Measurements from ENCODE around the gene LMAN1L.

The LMAN1L gene

GRCh38 chr15:74794970-74795349 is 17.7 kb upstream of the LMAN1L start:
- Histone ChIP-seq H3K36me3 (ENCODE audit: insufficient read depth, low read length) (no peaks in the 10 kb centered on the region), H3K9ac (ENCODE audit: low read depth, low read length) (no peak overlapping the region), H3K4me1 (ENCODE audit: insufficient read depth, low read length) (peaks cover 12% of the 10 kb centered on the region; the same call in 1 of the 2 replicates), H3K9me3 (ENCODE audit: control insufficient read depth, insufficient read depth, low read length) (no peaks in the 10 kb centered on the region)

DNA sequence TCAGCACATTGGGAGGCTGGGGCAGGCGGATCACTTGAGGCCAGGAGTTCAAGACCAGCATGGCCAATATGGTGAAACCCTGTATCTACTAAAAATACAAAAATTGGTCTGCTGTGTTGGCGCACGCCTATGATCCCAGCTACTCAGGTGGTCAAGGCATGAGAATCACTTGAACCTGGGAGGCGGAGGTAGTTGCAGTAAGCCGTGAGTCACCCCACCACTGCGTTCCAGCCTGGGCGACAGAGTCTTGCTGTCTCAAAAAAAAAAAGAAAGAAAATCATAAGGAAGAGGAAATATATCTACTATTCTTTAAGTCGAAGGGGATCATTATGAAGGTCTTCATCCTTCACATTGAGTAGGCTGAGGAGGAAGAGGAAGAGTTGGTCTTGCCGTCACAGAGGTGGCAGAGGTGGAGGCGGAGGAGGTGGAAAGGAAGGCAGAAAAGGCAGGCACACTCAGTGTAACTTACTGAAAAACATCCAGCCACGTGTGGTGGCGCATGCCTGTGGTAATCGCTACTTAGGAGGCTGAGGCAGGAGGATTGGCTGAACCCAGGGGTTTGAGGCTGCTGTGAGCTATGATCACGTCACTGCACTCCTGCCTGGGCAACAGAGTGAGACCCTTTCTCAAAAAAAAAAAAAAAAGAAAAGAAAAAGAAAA is 16.5 kb upstream of the LMAN1L start:
- Histone ChIP-seq H3K4me1 (ENCODE audit: insufficient read depth, low read length) (peaks cover 13% of the 10 kb centered on the region; the same call in 1 of the 2 replicates), H3K9ac (ENCODE audit: low read depth, low read length) (no peak overlapping the region)

DNA sequence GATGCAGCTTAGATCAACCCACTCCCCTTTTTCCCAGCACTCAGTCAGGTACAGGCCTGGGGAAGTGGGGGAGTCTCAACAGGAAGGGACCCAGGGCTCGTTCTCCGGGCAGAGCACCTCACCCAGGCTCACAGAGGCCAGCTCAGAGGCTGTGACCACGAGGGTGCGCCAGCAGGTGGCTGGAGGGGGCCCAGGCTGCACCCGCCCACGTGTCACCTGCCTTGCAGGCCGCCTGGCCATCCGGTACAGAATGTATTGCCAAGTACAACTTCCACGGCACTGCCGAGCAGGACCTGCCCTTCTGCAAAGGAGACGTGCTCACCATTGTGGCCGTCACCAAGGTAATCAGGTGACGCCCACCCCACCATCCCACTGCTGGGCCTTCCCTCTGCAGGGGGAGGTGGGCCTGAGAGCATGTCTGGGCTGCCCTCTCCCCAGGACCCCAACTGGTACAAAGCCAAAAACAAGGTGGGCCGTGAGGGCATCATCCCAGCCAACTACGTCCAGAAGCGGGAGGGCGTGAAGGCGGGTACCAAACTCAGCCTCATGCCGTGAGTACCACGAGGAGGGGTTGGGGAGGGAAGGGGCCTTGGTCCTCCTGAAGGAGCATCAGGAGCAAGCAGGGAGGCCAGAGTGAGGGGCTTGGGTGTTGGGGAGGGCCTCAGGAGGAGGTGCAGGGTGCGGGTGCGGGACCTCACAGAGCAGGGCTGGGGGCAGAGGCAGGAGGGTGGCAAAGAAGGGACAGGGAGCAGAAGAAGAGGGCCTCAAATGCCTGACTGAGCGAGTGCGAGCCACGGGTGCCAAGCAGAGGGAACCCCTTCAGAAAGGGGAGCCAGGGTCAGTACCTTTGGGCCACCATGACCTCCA is 14.0 kb upstream of the LMAN1L start:
- H3K9ac ChIP-seq (ENCODE audit: low read depth, low read length) = no peak overlapping the region
- peaks cover 5% of the 10 kb centered on the region; the same call in 1 of the 2 replicates for H3K4me1 ChIP-seq (ENCODE audit: insufficient read depth, low read length)
- no peaks in the 10 kb centered on the region for H3K9me3 ChIP-seq (ENCODE audit: control insufficient read depth, insufficient read depth, low read length)
- no peaks in the 10 kb centered on the region for H3K36me3 ChIP-seq (ENCODE audit: insufficient read depth, low read length)

More for the DNA sequence above, 16.5 kb upstream of the LMAN1L start:
- no peaks in the 10 kb centered on the region for H3K9me3 ChIP-seq (ENCODE audit: control insufficient read depth, insufficient read depth, low read length)
- H3K36me3 ChIP-seq (ENCODE audit: insufficient read depth, low read length) = no peaks in the 10 kb centered on the region

- no peak overlapping the region for H3K9ac ChIP-seq (ENCODE audit: low read depth, low read length)
- peaks cover 5% of the 10 kb centered on the region; the same call in 1 of the 2 replicates for H3K36me3 ChIP-seq (ENCODE audit: insufficient read depth, low read length)
- H3K4me1 ChIP-seq (ENCODE audit: insufficient read depth, low read length) = peaks cover 5% of the 10 kb centered on the region; the same call in 1 of the 2 replicates
- no peaks in the 10 kb centered on the region for H3K9me3 ChIP-seq (ENCODE audit: control insufficient read depth, insufficient read depth, low read length)
Measured at GRCh38 chr15:74799255-74799855, 13.3 kb upstream of the LMAN1L start.

- Histone ChIP-seq H3K4me1 (ENCODE audit: insufficient read depth, low read length) (peaks cover 5% of the 10 kb centered on the region; the same call in 1 of the 2 replicates), H3K36me3 (ENCODE audit: insufficient read depth, low read length) (peaks cover 5% of the 10 kb centered on the region; the same call in 1 of the 2 replicates), H3K9me3 (ENCODE audit: control insufficient read depth, insufficient read depth, low read length) (no peaks in the 10 kb centered on the region), H3K9ac (ENCODE audit: low read depth, low read length) (no peak overlapping the region)
Measured at GRCh38 chr15:74799856-74800558, 12.6 kb upstream of the LMAN1L start.

DNA sequence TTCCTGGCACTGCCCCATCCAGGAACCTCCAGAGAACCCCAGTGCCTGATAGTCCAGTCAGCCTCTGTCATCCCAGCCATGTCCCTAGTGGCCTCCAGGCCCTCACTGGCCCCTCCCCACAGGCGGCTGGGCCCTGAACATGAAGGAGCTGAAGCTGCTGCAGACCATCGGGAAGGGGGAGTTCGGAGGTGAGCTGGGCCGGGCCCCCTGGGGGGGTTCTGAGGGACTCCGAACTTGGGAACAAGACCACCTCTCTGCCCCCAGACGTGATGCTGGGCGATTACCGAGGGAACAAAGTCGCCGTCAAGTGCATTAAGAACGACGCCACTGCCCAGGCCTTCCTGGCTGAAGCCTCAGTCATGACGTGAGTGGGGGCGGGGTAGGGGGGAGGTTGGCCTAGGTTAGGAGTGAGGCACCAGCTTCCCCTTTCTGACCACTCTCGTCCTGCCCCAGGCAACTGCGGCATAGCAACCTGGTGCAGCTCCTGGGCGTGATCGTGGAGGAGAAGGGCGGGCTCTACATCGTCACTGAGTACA is 12.0 kb upstream of the LMAN1L start:
- H3K9me3 ChIP-seq (ENCODE audit: control insufficient read depth, insufficient read depth, low read length) = no peaks in the 10 kb centered on the region
- no peak overlapping the region for H3K9ac ChIP-seq (ENCODE audit: low read depth, low read length)
- peaks cover 5% of the 10 kb centered on the region; the same call in 1 of the 2 replicates for H3K4me1 ChIP-seq (ENCODE audit: insufficient read depth, low read length)
- peaks cover 5% of the 10 kb centered on the region; the same call in 1 of the 2 replicates for H3K36me3 ChIP-seq (ENCODE audit: insufficient read depth, low read length)

DNA sequence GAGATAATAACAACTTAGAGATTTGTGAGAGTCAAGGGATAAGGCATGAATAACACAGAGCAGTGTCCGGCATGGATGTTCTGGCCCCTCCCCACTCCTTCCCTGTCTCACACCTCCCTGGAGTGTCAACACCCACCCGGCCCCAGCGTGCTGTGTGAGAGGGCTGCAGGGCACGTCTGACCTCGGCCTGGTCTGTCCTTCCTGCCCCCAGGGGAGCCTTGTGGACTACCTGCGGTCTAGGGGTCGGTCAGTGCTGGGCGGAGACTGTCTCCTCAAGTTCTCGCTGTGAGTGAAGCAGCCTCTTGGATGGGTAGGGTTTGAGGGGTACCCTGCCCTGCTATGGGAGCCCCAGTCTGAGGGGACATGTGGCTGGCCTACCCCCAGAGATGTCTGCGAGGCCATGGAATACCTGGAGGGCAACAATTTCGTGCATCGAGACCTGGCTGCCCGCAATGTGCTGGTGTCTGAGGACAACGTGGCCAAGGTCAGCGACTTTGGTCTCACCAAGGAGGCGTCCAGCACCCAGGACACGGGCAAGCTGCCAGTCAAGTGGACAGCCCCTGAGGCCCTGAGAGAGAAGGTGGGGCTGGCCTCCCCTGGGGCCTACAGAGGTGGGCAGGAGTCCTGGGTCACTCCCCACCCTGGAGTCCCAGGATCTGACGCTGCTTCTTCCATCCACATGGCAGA is 11.2 kb upstream of the LMAN1L start:
- Histone ChIP-seq H3K9ac (ENCODE audit: low read depth, low read length) (no peak overlapping the region), H3K4me1 (ENCODE audit: insufficient read depth, low read length) (peaks cover 5% of the 10 kb centered on the region; the same call in 1 of the 2 replicates), H3K36me3 (ENCODE audit: insufficient read depth, low read length) (peaks cover 5% of the 10 kb centered on the region; the same call in 1 of the 2 replicates), H3K9me3 (ENCODE audit: control insufficient read depth, insufficient read depth, low read length) (no peaks in the 10 kb centered on the region)

DNA sequence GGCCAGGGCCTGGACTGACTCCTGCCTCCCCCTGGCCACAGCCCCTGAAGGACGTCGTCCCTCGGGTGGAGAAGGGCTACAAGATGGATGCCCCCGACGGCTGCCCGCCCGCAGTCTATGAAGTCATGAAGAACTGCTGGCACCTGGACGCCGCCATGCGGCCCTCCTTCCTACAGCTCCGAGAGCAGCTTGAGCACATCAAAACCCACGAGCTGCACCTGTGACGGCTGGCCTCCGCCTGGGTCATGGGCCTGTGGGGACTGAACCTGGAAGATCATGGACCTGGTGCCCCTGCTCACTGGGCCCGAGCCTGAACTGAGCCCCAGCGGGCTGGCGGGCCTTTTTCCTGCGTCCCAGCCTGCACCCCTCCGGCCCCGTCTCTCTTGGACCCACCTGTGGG is 10.3 kb upstream of the LMAN1L start:
- no peaks in the 10 kb centered on the region for H3K9me3 ChIP-seq (ENCODE audit: control insufficient read depth, insufficient read depth, low read length)
- H3K9ac ChIP-seq (ENCODE audit: low read depth, low read length) = no peak overlapping the region
- peaks cover 5% of the 10 kb centered on the region; the same call in 1 of the 2 replicates for H3K4me1 ChIP-seq (ENCODE audit: insufficient read depth, low read length)
- H3K36me3 ChIP-seq (ENCODE audit: insufficient read depth, low read length) = peaks cover 5% of the 10 kb centered on the region; the same call in 1 of the 2 replicates

DNA sequence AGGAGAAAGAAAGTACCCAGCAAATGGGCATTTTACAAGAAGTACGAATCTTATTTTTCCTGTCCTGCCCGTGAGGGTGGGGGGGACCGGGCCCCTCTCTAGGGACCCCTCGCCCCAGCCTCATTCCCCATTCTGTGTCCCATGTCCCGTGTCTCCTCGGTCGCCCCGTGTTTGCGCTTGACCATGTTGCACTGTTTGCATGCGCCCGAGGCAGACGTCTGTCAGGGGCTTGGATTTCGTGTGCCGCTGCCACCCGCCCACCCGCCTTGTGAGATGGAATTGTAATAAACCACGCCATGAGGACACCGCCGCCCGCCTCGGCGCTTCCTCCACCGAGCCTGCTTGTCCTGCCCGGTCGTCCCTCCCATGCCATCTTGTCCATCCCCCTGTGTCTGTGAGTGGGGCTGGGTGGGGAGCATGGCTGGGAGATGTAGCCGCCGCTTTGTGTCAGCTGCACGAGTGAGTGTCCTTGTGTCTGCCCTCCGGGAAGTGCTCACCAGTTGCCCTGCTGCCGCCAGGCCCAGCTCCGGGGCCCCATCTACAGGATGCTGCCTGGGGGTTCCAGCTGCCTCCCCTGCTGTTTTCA is 9.7 kb upstream of the LMAN1L start:
- Histone ChIP-seq H3K9me3 (ENCODE audit: control insufficient read depth, insufficient read depth, low read length) (no peaks in the 10 kb centered on the region), H3K36me3 (ENCODE audit: insufficient read depth, low read length) (peaks cover 5% of the 10 kb centered on the region; the same call in 1 of the 2 replicates), H3K4me1 (ENCODE audit: insufficient read depth, low read length) (peaks cover 5% of the 10 kb centered on the region; the same call in 1 of the 2 replicates), H3K9ac (ENCODE audit: low read depth, low read length) (no peak overlapping the region)

- peaks cover 5% of the 10 kb centered on the region; the same call in 1 of the 2 replicates for H3K36me3 ChIP-seq (ENCODE audit: insufficient read depth, low read length)
- H3K9me3 ChIP-seq (ENCODE audit: control insufficient read depth, insufficient read depth, low read length) = no peaks in the 10 kb centered on the region
- no peak overlapping the region for H3K9ac ChIP-seq (ENCODE audit: low read depth, low read length)
- H3K4me1 ChIP-seq (ENCODE audit: insufficient read depth, low read length) = peaks cover 6% of the 10 kb centered on the region; the same call in 1 of the 2 replicates
Measured at GRCh38 chr15:74804935-74805334, 7.7 kb upstream of the LMAN1L start.

GRCh38 chr15:74807282-74807681 is 5.4 kb upstream of the LMAN1L start:
- Histone ChIP-seq H3K4me1 (ENCODE audit: insufficient read depth, low read length) (0 out of 2 replicates have a peak, but pooled peaks cover 4% of the 10 kb centered on the region), H3K36me3 (ENCODE audit: insufficient read depth, low read length) (peaks cover 5% of the 10 kb centered on the region; the same call in 1 of the 2 replicates), H3K9ac (ENCODE audit: low read depth, low read length) (no peak overlapping the region), H3K9me3 (ENCODE audit: control insufficient read depth, insufficient read depth, low read length) (no peaks in the 10 kb centered on the region)

GRCh38 chr15:74808078-74808839 is 4.4 kb upstream of the LMAN1L start:
- Histone ChIP-seq H3K9me3 (ENCODE audit: control insufficient read depth, insufficient read depth, low read length) (no peaks in the 10 kb centered on the region), H3K4me1 (ENCODE audit: insufficient read depth, low read length) (0 out of 2 replicates have a peak, but pooled peaks cover 4% of the 10 kb centered on the region), H3K9ac (ENCODE audit: low read depth, low read length) (no peak overlapping the region), H3K36me3 (ENCODE audit: insufficient read depth, low read length) (peaks cover 5% of the 10 kb centered on the region; the same call in 1 of the 2 replicates)

Data from ES-I3 (cell line).